ENCODE results near the gene EGFL8. TPM values are rescaled to one million over a fixed set of nuclear protein-coding genes. Genes with fewer than 3 reads are reported as not detected.
"Not testable (repeated sequence)": the region's sequence is repeated elsewhere in the genome, so short reads cannot be mapped to it uniquely, and the experiment has no call there.

EGFL8 gene
- total and polyA plus RNA-seq, 9 of the 15 experiments (the other 6 are each of a cell fraction or from before 2014, with no cell fraction given) = 2.2 to 47.4 (median 14.2) TPM

DNA sequence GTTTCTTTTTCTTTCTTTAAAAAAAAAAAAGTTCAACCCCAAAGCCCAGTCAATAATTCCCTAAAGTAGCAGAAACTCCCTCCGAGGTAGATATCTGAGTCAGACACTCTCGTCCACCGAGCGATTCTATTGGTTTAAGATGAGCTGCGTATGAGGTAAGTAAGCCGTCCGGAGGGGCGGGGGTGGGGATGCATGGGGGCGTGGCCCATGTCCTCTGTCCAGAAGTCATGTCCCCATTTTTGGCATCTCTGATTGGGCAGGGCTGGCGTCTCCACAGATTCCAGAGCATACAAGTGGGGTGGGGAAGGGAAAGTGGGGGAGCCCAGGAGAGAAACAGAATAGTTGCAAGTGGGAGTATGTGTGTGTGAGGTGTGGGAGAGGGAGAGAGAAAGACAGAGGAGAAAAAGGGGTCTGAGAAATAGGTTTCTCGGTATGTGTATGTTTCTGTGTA lies 21.3 kb downstream of the EGFL8 start (continued):
- TF ChIP-seq JUND (IDR thresholded peaks at IDR 0.05; ENCODE audit: borderline replicate concordance, low read depth, low read length) (peak; percentile 34; the same call in 1 of the 2 replicates), OTX1 (CRISPR knock-in tag; IDR thresholded peaks at IDR 0.05) (peak; percentile 87), POLR2B (IDR thresholded peaks at IDR 0.05; ENCODE audit: low read depth, partially characterized antibody) (peak; percentile 79), NKRF (IDR thresholded peaks at IDR 0.05; ENCODE audit: borderline replicate concordance) (0 out of 2 replicates have a peak, but pooled peaks have one; percentile 24)
- TF ChIP-seq JUND (tag; IDR thresholded peaks at IDR 0.05; ENCODE audit: borderline replicate concordance, low read depth, low read length) = not testable (repeated sequence)
- TF ChIP-seq, protein P1, sequence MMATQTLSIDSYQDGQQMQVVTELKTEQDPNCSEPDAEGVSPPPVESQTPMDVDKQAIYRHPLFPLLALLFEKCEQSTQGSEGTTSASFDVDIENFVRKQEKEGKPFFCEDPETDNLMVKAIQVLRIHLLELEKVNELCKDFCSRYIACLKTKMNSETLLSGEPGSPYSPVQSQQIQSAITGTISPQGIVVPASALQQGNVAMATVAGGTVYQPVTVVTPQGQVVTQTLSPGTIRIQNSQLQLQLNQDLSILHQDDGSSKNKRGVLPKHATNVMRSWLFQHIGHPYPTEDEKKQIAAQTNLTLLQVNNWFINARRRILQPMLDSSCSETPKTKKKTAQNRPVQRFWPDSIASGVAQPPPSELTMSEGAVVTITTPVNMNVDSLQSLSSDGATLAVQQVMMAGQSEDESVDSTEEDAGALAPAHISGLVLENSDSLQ (IDR thresholded peaks at IDR 0.05) = peak; percentile 30; the same call in 1 of the 2 replicates
- TF ChIP-seq, protein P2, sequence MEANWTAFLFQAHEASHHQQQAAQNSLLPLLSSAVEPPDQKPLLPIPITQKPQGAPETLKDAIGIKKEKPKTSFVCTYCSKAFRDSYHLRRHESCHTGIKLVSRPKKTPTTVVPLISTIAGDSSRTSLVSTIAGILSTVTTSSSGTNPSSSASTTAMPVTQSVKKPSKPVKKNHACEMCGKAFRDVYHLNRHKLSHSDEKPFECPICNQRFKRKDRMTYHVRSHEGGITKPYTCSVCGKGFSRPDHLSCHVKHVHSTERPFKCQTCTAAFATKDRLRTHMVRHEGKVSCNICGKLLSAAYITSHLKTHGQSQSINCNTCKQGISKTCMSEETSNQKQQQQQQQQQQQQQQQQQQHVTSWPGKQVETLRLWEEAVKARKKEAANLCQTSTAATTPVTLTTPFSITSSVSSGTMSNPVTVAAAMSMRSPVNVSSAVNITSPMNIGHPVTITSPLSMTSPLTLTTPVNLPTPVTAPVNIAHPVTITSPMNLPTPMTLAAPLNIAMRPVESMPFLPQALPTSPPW (CRISPR knock-in tag; IDR thresholded peaks at IDR 0.05) = peak; percentile 64

Measured in K562 (cell line).